ENCODE data around the gene AASS.
"Not testable (repeated sequence)": the region's sequence is repeated elsewhere in the genome, so short reads cannot be mapped to it uniquely, and the experiment has no call there.

The AASS gene

GRCh38 chr7:122145937-122146645, 2.0 kb upstream of the AASS start:
- Histone ChIP-seq H3K36me3 (ENCODE audit: control insufficient read depth in 1 of 2, insufficient read depth in 2 of 2, low read length in 2 of 2) (no peaks in the 10 kb centered on the region), H3K4me3 (ENCODE audit: low read depth in 1 of 2, low read length in 2 of 2) (no peak overlapping the region), H3K27me3 (ENCODE audit: low read depth, low read length) (no peaks in the 10 kb centered on the region), H3K27ac (ENCODE audit: low read length) (no peak overlapping the region), H3K4me1 (ENCODE audit: control insufficient read depth in 1 of 2, insufficient read depth in 2 of 2, low read length in 2 of 2) (peaks cover 0 to 14% of the 10 kb centered on the region in 2 donors), H3K9me3 (ENCODE audit: control insufficient read depth in 1 of 2, low read length in 2 of 2) (no peaks in the 10 kb centered on the region)

GRCh38 chr7:122143376-122143750, 686 bp downstream of the AASS start:
- no peaks in the 10 kb centered on the region for H3K36me3 ChIP-seq (ENCODE audit: control insufficient read depth in 1 of 2, insufficient read depth in 2 of 2, low read length in 2 of 2)
- H3K9me3 ChIP-seq (ENCODE audit: control insufficient read depth in 1 of 2, low read length in 2 of 2) = no peaks in the 10 kb centered on the region
- H3K27me3 ChIP-seq (ENCODE audit: low read depth, low read length) = no peaks in the 10 kb centered on the region
- H3K4me1 ChIP-seq (ENCODE audit: control insufficient read depth in 1 of 2, insufficient read depth in 2 of 2, low read length in 2 of 2) = peaks cover 0 to 17% of the 10 kb centered on the region in 2 donors
- H3K4me3 ChIP-seq (ENCODE audit: low read depth in 1 of 2, low read length in 2 of 2) = peak overlapping the region; percentile 82 to 85
- H3K27ac ChIP-seq (ENCODE audit: low read length) = peak overlapping the region; percentile 84

- no peaks in the 10 kb centered on the region for H3K9me3 ChIP-seq (ENCODE audit: control insufficient read depth in 1 of 2, low read length in 2 of 2)
- H3K27ac ChIP-seq (ENCODE audit: low read length) = no peak overlapping the region
- peaks cover 0 to 31% of the 10 kb centered on the region in 2 donors for H3K4me1 ChIP-seq (ENCODE audit: control insufficient read depth in 1 of 2, insufficient read depth in 2 of 2, low read length in 2 of 2)
- no peaks in the 10 kb centered on the region for H3K27me3 ChIP-seq (ENCODE audit: low read depth, low read length)
- no peaks in the 10 kb centered on the region for H3K36me3 ChIP-seq (ENCODE audit: control insufficient read depth in 1 of 2, insufficient read depth in 2 of 2, low read length in 2 of 2)
- H3K4me3 ChIP-seq (ENCODE audit: low read depth in 1 of 2, low read length in 2 of 2) = no peak overlapping the region
These were observed 3.1 kb downstream of the AASS start for GRCh38 chr7:122140918-122141317.

- Histone ChIP-seq H3K4me3 (ENCODE audit: low read depth in 1 of 2, low read length in 2 of 2) (peak overlapping the region; percentile 35 to 64), H3K36me3 (ENCODE audit: control insufficient read depth in 1 of 2, insufficient read depth in 2 of 2, low read length in 2 of 2) (no peaks in the 10 kb centered on the region), H3K9me3 (ENCODE audit: control insufficient read depth in 1 of 2, low read length in 2 of 2) (no peaks in the 10 kb centered on the region), H3K27ac (ENCODE audit: low read length) (no peak overlapping the region), H3K4me1 (ENCODE audit: control insufficient read depth in 1 of 2, insufficient read depth in 2 of 2, low read length in 2 of 2) (peaks cover 0 to 28% of the 10 kb centered on the region in 2 donors), H3K27me3 (ENCODE audit: low read depth, low read length) (no peaks in the 10 kb centered on the region)
These were observed 6.6 kb downstream of the AASS start for GRCh38 chr7:122137251-122138077.

GRCh38 chr7:122136639-122137245, 7.3 kb downstream of the AASS start:
- Histone ChIP-seq H3K9me3 (ENCODE audit: control insufficient read depth in 1 of 2, low read length in 2 of 2) (no peaks in the 10 kb centered on the region), H3K27me3 (ENCODE audit: low read depth, low read length) (no peaks in the 10 kb centered on the region), H3K27ac (ENCODE audit: low read length) (no peak overlapping the region), H3K36me3 (ENCODE audit: control insufficient read depth in 1 of 2, insufficient read depth in 2 of 2, low read length in 2 of 2) (no peaks in the 10 kb centered on the region), H3K4me1 (ENCODE audit: control insufficient read depth in 1 of 2, insufficient read depth in 2 of 2, low read length in 2 of 2) (peaks cover 0 to 22% of the 10 kb centered on the region in 2 donors), H3K4me3 (ENCODE audit: low read depth in 1 of 2, low read length in 2 of 2) (peak overlapping the region; percentile 35 to 64)

GRCh38 chr7:122136078-122136477, 8.0 kb downstream of the AASS start:
- Histone ChIP-seq H3K36me3 (ENCODE audit: control insufficient read depth in 1 of 2, insufficient read depth in 2 of 2, low read length in 2 of 2) (no peaks in the 10 kb centered on the region), H3K4me3 (ENCODE audit: low read depth in 1 of 2, low read length in 2 of 2) (peak overlapping the region; percentile 35 to 64), H3K27me3 (ENCODE audit: low read depth, low read length) (no peaks in the 10 kb centered on the region), H3K27ac (ENCODE audit: low read length) (no peak overlapping the region), H3K4me1 (ENCODE audit: control insufficient read depth in 1 of 2, insufficient read depth in 2 of 2, low read length in 2 of 2) (peaks cover 0 to 22% of the 10 kb centered on the region in 2 donors), H3K9me3 (ENCODE audit: control insufficient read depth in 1 of 2, low read length in 2 of 2) (no peaks in the 10 kb centered on the region)

- no peak overlapping the region for H3K4me3 ChIP-seq (ENCODE audit: low read depth in 1 of 2, low read length in 2 of 2)
- H3K4me1 ChIP-seq (ENCODE audit: control insufficient read depth in 1 of 2, insufficient read depth in 2 of 2, low read length in 2 of 2) = peaks cover 0 to 22% of the 10 kb centered on the region in 2 donors
- H3K9me3 ChIP-seq (ENCODE audit: control insufficient read depth in 1 of 2, low read length in 2 of 2) = no peaks in the 10 kb centered on the region
- no peaks in the 10 kb centered on the region for H3K27me3 ChIP-seq (ENCODE audit: low read depth, low read length)
- H3K27ac ChIP-seq (ENCODE audit: low read length) = no peak overlapping the region
- H3K36me3 ChIP-seq (ENCODE audit: control insufficient read depth in 1 of 2, insufficient read depth in 2 of 2, low read length in 2 of 2) = no peaks in the 10 kb centered on the region
These were observed 8.8 kb downstream of the AASS start for GRCh38 chr7:122135275-122135674.

GRCh38 chr7:122134793-122135192, 9.3 kb downstream of the AASS start:
- H3K9me3 ChIP-seq (ENCODE audit: control insufficient read depth in 1 of 2, low read length in 2 of 2); H3K36me3 ChIP-seq (ENCODE audit: control insufficient read depth in 1 of 2, insufficient read depth in 2 of 2, low read length in 2 of 2); H3K4me3 ChIP-seq (ENCODE audit: low read depth in 1 of 2, low read length in 2 of 2); H3K27me3 ChIP-seq (ENCODE audit: low read depth, low read length); H3K27ac ChIP-seq (ENCODE audit: low read length): not testable (repeated sequence)
- H3K4me1 ChIP-seq (ENCODE audit: control insufficient read depth in 1 of 2, insufficient read depth in 2 of 2, low read length in 2 of 2) = peaks cover 0 to 22% of the 10 kb centered on the region in 2 donors

GRCh38 chr7:122133477-122133876, 10.6 kb downstream of the AASS start:
- peaks cover 0 to 21% of the 10 kb centered on the region in 2 donors for H3K4me1 ChIP-seq (ENCODE audit: control insufficient read depth in 1 of 2, insufficient read depth in 2 of 2, low read length in 2 of 2)
- H3K4me3 ChIP-seq (ENCODE audit: low read depth in 1 of 2, low read length in 2 of 2) = no peak overlapping the region
- H3K27ac ChIP-seq (ENCODE audit: low read length) = no peak overlapping the region
- H3K9me3 ChIP-seq (ENCODE audit: control insufficient read depth in 1 of 2, low read length in 2 of 2) = no peaks in the 10 kb centered on the region
- H3K36me3 ChIP-seq (ENCODE audit: control insufficient read depth in 1 of 2, insufficient read depth in 2 of 2, low read length in 2 of 2) = no peaks in the 10 kb centered on the region
- H3K27me3 ChIP-seq (ENCODE audit: low read depth, low read length) = no peaks in the 10 kb centered on the region

GRCh38 chr7:122132341-122132740, 11.7 kb downstream of the AASS start:
- H3K27ac ChIP-seq (ENCODE audit: low read length) = no peak overlapping the region
- H3K4me3 ChIP-seq (ENCODE audit: low read depth in 1 of 2, low read length in 2 of 2) = no peak overlapping the region
- peaks cover 0 to 19% of the 10 kb centered on the region in 2 donors for H3K4me1 ChIP-seq (ENCODE audit: control insufficient read depth in 1 of 2, insufficient read depth in 2 of 2, low read length in 2 of 2)
- H3K36me3 ChIP-seq (ENCODE audit: control insufficient read depth in 1 of 2, insufficient read depth in 2 of 2, low read length in 2 of 2) = no peaks in the 10 kb centered on the region
- no peaks in the 10 kb centered on the region for H3K27me3 ChIP-seq (ENCODE audit: low read depth, low read length)
- H3K9me3 ChIP-seq (ENCODE audit: control insufficient read depth in 1 of 2, low read length in 2 of 2) = no peaks in the 10 kb centered on the region

GRCh38 chr7:122123746-122124145, 20.3 kb downstream of the AASS start:
- peaks cover 4% of the 10 kb centered on the region in 2 donors for H3K36me3 ChIP-seq (ENCODE audit: control insufficient read depth in 1 of 2, insufficient read depth in 2 of 2, low read length in 2 of 2)
- H3K4me3 ChIP-seq (ENCODE audit: low read depth in 1 of 2, low read length in 2 of 2) = no peak overlapping the region
- no peak overlapping the region for H3K27ac ChIP-seq (ENCODE audit: low read length)
- H3K9me3 ChIP-seq (ENCODE audit: control insufficient read depth in 1 of 2, low read length in 2 of 2) = no peaks in the 10 kb centered on the region
- no peaks in the 10 kb centered on the region for H3K27me3 ChIP-seq (ENCODE audit: low read depth, low read length)
- no peaks in the 10 kb centered on the region for H3K4me1 ChIP-seq (ENCODE audit: control insufficient read depth in 1 of 2, insufficient read depth in 2 of 2, low read length in 2 of 2)

Data from muscle layer of duodenum (tissue), 2 donors.